ENCODE measurements around the gene ZNF835.

DNA sequence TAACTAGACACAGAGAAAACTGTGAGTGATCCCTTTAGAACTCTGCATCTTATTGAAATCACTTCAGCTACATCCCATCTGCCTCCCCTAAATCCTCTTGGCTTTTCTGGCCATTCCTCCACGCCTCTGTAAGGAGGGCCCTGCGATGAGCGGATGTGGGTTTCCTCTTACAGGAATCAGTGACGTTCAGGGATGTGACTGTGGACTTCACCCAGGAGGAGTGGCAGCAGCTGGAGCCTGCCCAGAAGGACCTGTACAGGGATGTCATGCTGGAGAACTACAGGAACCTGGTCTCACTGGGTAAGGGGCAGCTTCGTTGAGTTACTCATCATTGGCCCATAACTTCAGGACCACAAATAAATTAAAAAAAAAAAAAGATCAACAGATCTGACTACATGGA is 57.9 kb downstream of the ZNF835 start:
- TF ChIP-seq CTCF (IDR thresholded peaks at IDR 0.05) = no peak
- TF ChIP-seq POLR2AphosphoS5 (IDR thresholded peaks at IDR 0.05) = no peak
- TF ChIP-seq POLR2A (IDR thresholded peaks at IDR 0.05) = no peak
- TF ChIP-seq EP300 (IDR thresholded peaks at IDR 0.05) = no peak
